ENCODE data around the gene NPAS3.

GRCh38 chr14:33163109-33163508 lies 224.4 kb downstream of the NPAS3 start:
- no peak for TF ChIP-seq POLR2A (IDR thresholded peaks at IDR 0.05)
- TF ChIP-seq CTCF (IDR thresholded peaks at IDR 0.05) = no peak
